HCT116 (cell line): ENCODE measurements around the gene GPRC5D.

Experiments
- CTCF ChIP-seq, 3 experiments: fragments of 200-600 bp in 1 of 3; sonication (generic) in 1 of 3; IDR thresholded peaks in 2 of 3; conservative IDR thresholded peaks in 1 of 3; 2 replicates each; pipeline ENCODE4 v1.5.1; 2012 to 2017; ENCODE audit warnings: low read depth in 2 of 3, low read length in 2 of 3, antibody characterized with exemption in 1 of 3, borderline replicate concordance in 1 of 3, control low read depth in 1 of 3, mild to moderate bottlenecking in 1 of 3, mixed read lengths in 1 of 3, mixed run types in 1 of 3, moderate library complexity in 1 of 3; ENCODE audit not compliant: insufficient read depth in 1 of 3
- EZH2 ChIP-seq: fragments of 200-600 bp; sonication (generic); IDR thresholded peaks from 2 replicates; pipeline ENCODE4 v1.6.1; 2017; ENCODE audit warnings: antibody characterized with exemption, mixed run types
- POLR2A ChIP-seq: IDR thresholded peaks from 2 replicates; pipeline ENCODE4 v1.7.0; 2011; ENCODE audit warnings: borderline replicate concordance; ENCODE audit not compliant: insufficient read depth, insufficient read length; ENCODE audit errors: extremely low read depth

- no peak for TF ChIP-seq CTCF (IDR thresholded peaks at IDR 0.05 in 2 of 3, conservative IDR thresholded peaks at IDR 0.05 in 1 of 3; ENCODE audit: borderline replicate concordance in 1 of 3, insufficient read depth in 1 of 3, low read depth in 2 of 3, low read length in 2 of 3)
- TF ChIP-seq POLR2A, result no peak
- no peak for TF ChIP-seq EZH2
These were observed 18.2 kb downstream of the GPRC5D start for GRCh38 chr12:12933742-12934141.
